ENCODE data around the gene NMNAT3.
"Not testable (repeated sequence)": the region's sequence is repeated elsewhere in the genome, so short reads cannot be mapped to it uniquely, and the experiment has no call there.

The NMNAT3 gene

DNA sequence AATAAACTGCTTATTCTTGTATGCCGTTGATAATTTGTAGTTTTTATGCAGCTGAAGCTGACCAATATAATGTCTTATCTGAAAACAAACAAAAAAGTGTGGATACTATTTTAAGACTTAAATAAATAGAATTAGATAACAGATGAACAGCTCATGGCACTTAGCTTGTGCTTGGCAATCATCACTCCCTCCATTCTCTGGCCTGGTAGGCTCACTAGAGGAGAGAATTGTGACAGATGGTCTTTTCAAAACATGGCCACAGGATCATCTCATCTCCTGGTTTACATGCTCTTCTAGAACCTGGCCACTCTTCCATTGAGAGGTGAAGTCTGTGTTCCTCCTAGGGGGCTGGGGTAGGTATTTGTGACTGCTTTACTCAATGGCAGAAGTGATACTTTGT, 79.8 kb downstream of the NMNAT3 start:
- H3K4me1 ChIP-seq = no peaks in the 10 kb centered on the region
- H3K36me3 ChIP-seq (ENCODE audit: control insufficient read depth, insufficient read depth, low read length) = no peaks in the 10 kb centered on the region
- no peaks in the 10 kb centered on the region for H3K79me2 ChIP-seq
- TF ChIP-seq, protein P1, sequence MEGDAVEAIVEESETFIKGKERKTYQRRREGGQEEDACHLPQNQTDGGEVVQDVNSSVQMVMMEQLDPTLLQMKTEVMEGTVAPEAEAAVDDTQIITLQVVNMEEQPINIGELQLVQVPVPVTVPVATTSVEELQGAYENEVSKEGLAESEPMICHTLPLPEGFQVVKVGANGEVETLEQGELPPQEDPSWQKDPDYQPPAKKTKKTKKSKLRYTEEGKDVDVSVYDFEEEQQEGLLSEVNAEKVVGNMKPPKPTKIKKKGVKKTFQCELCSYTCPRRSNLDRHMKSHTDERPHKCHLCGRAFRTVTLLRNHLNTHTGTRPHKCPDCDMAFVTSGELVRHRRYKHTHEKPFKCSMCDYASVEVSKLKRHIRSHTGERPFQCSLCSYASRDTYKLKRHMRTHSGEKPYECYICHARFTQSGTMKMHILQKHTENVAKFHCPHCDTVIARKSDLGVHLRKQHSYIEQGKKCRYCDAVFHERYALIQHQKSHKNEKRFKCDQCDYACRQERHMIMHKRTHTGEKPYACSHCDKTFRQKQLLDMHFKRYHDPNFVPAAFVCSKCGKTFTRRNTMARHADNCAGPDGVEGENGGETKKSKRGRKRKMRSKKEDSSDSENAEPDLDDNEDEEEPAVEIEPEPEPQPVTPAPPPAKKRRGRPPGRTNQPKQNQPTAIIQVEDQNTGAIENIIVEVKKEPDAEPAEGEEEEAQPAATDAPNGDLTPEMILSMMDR (IDR thresholded peaks at IDR 0.05) = no peak
- no peak overlapping the region for H3K27ac ChIP-seq
- no peak overlapping the region for H3K4me2 ChIP-seq (ENCODE audit: low read length)
- no peaks in the 10 kb centered on the region for H3K27me3 ChIP-seq (ENCODE audit: control insufficient read depth, insufficient read depth, low read length)
- no peak overlapping the region for H2AFZ ChIP-seq
- H3K9ac ChIP-seq = no peak overlapping the region
- no peaks in the 10 kb centered on the region for H3K9me3 ChIP-seq (ENCODE audit: control insufficient read depth, low read length)
- H3K4me3 ChIP-seq (ENCODE audit: low read depth, low read length) = no peak overlapping the region

DNA sequence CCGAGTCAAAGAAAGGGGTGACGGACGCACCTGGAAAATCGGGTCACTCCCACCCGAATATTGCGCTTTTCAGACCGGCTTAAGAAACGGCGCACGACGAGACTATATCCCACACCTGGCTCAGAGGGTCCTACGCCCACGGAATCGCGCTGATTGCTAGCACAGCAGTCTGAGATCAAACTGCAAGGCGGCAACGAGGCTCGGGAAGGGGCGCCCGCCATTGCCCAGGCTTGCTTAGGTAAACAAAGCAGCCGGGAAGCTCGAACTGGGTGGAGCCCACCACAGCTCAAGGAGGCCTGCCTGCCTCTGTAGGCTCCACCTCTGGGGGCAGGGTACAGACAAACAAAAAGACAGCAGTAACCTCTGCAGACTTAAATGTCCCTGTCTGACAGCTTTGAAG, 86.6 kb downstream of the NMNAT3 start:
- not testable (repeated sequence) for H3K36me3 ChIP-seq (ENCODE audit: control insufficient read depth, insufficient read depth, low read length); H3K4me1 ChIP-seq; H3K4me3 ChIP-seq (ENCODE audit: low read depth, low read length); H3K4me2 ChIP-seq (ENCODE audit: low read length); H3K9me3 ChIP-seq (ENCODE audit: control insufficient read depth, low read length); H3K27me3 ChIP-seq (ENCODE audit: control insufficient read depth, insufficient read depth, low read length); H2AFZ ChIP-seq; H3K9ac ChIP-seq; H3K27ac ChIP-seq; H3K79me2 ChIP-seq

DNA sequence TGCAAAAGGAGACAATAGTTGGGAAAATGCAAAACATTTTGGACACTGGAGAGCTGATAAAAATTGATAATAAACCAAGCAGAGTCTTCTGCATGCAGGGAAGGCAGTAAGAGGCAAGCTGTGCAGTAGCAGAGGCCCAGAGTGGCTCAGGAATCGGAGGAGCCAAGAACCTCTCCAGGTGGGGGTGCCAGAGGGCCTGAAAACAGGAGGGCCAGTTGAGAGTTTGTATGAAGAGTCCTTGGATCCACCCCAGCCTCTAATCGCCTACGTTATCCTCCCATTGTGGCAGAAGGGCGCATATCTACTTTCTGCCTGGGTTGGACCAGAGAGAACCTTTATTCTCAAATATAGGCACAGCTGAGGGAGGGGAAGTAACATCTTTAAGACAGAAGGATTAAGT, 89.3 kb downstream of the NMNAT3 start:
- TF ChIP-seq, protein P1 (IDR thresholded peaks at IDR 0.05) = no peak
- H3K4me3 ChIP-seq (ENCODE audit: low read depth, low read length) = no peak overlapping the region

DNA sequence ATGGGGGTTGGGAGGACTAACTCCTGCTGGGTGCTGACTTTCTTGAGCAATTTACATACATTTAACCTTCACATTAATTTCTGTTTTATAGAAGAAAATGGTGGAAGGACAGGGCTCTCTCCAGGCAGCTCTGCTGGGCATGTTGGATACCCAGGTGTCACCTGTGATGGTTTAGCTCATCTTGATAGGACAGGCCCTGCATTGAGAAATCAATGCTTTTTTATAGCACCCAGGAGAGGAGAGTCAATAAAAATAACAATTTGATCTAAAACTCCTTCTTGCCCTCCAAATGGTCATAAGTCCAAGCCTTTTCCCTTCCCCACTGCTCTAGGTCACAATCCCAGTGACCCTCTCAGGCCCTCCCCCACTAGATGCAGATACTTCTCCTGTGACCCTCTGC, 90.0 kb downstream of the NMNAT3 start:
- no peak overlapping the region for H2AFZ ChIP-seq
- no peak overlapping the region for H3K9ac ChIP-seq
- H3K27me3 ChIP-seq (ENCODE audit: control insufficient read depth, insufficient read depth, low read length) = no peaks in the 10 kb centered on the region
- H3K79me2 ChIP-seq = no peaks in the 10 kb centered on the region
- no peak overlapping the region for H3K4me3 ChIP-seq (ENCODE audit: low read depth, low read length)
- H3K27ac ChIP-seq = no peak overlapping the region
- no peak overlapping the region for H3K4me2 ChIP-seq (ENCODE audit: low read length)
- H3K4me1 ChIP-seq = no peaks in the 10 kb centered on the region
- no peaks in the 10 kb centered on the region for H3K9me3 ChIP-seq (ENCODE audit: control insufficient read depth, low read length)
- no peaks in the 10 kb centered on the region for H3K36me3 ChIP-seq (ENCODE audit: control insufficient read depth, insufficient read depth, low read length)
- TF ChIP-seq, protein P1 (IDR thresholded peaks at IDR 0.05) = no peak

More for the DNA sequence above, 89.3 kb downstream of the NMNAT3 start:
- Histone ChIP-seq H3K4me2 (ENCODE audit: low read length) (no peak overlapping the region), H2AFZ (no peak overlapping the region), H3K79me2 (no peaks in the 10 kb centered on the region), H3K9me3 (ENCODE audit: control insufficient read depth, low read length) (no peaks in the 10 kb centered on the region), H3K4me1 (no peaks in the 10 kb centered on the region), H3K36me3 (ENCODE audit: control insufficient read depth, insufficient read depth, low read length) (no peaks in the 10 kb centered on the region), H3K27me3 (ENCODE audit: control insufficient read depth, insufficient read depth, low read length) (no peaks in the 10 kb centered on the region), H3K9ac (no peak overlapping the region), H3K27ac (no peak overlapping the region)

DNA sequence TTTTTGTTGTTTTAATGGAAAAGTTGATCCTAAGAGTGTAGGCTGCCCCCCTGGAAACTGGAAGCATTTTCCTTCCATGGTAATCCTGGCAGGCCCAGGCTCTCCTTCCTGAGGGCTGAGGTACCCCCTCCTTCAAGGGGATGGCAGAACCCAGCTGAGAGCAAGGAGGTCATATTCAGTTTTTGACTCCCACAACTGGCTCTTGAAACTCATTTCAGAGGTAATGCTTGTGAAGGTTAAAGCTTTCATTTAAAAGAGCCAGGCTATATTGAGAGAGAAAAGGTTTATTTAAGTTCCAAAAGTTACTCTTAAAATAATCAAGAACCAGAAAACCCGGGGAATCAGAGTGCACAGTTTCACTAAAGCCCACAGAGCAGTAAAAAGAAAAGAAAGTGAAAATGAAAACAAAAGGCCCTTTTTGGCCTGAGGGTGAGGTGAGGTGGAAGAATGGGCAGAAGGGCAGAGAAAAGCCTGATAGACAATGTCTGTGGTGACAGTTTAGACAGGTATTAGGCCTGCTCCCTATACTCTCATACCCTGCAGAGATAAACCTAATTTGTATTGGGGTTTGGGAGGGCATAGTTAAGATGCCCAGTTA, 91.3 kb downstream of the NMNAT3 start:
- Histone ChIP-seq H3K36me3 (ENCODE audit: control insufficient read depth, insufficient read depth, low read length) (no peaks in the 10 kb centered on the region), H3K9ac (no peak overlapping the region)

More for the DNA sequence above, 91.3 kb downstream of the NMNAT3 start:
- Histone ChIP-seq H3K27me3 (ENCODE audit: control insufficient read depth, insufficient read depth, low read length) (no peaks in the 10 kb centered on the region), H3K27ac (no peak overlapping the region), H2AFZ (no peak overlapping the region), H3K9me3 (ENCODE audit: control insufficient read depth, low read length) (no peaks in the 10 kb centered on the region), H3K79me2 (no peaks in the 10 kb centered on the region), H3K4me1 (no peaks in the 10 kb centered on the region), H3K4me3 (ENCODE audit: low read depth, low read length) (no peak overlapping the region), H3K4me2 (ENCODE audit: low read length) (no peak overlapping the region)
- TF ChIP-seq, protein P1 (IDR thresholded peaks at IDR 0.05) = no peak
